ENCODE measurements around the gene KY.

The KY gene

DNA sequence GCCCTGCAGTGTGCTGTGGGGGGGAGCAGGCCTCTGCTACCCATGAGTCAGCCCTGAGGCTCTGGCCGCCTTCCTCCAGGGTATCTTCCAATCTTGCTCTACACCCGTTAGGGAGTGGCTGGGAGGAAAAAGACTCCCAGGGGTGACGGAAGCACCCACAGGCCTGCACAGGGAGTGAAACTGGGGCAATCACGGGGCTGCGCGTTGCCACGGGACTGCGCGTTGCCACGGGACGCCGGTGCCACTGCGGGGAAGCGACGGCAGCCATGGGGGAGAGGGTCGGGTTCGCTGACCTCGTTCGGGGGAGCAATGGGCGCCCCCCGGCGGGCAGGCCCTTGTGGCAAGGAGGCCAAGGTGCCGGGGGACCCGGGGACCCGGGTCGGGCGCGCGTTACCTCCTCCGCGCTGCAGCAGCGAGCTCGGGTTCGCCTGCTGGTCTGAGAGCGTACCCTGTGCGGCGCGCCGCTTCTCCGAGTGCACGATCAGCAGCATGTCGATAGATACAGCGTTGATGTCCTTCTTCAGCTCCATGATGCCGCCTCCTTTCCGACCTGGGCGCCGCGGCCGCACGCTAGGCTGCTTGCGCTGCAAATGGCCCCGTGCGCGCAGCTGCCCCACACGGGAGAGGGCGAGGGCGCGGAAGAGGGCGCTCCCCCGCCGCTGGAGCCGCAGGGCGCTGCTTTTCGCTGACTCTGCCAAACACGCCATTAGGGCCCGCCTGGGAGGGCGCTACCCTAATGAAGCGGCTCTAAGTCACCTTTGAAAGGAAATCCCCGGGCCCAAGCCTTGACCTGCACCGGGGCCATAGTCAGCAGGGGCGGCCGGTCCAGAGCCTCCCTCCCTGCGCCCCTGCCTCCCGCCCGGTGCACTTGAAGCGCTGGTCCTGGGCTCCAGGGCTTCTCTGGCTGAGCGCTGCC is at the start of gene KY:
TSS of gene KY (minus strand) at position 592 of the 916 bp plus-strand sequence. CDS start at position 530, 62 bp downstream.
- DNase-seq: peak; percentile 51

DNA sequence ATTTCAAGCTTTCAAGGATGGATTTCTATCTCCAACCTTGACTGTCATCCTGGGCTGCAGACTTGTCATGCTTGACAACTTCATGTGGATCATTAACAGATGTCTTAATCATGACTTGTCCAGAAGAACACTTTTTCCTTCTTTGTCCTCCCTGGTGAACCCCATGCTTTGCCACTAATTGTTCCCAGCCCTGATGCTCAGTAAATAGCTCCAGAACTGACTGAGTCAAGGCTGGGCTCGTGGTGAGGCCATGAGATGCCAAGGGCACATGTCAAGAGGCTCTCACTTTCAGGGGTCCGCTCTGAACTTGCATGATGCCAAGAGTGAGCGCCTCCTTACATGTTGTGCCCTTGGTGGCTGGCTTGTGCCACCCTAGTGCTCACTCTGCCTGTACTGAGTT is 48.9 kb upstream of the KY start:
- DNase-seq: no peak

DNA sequence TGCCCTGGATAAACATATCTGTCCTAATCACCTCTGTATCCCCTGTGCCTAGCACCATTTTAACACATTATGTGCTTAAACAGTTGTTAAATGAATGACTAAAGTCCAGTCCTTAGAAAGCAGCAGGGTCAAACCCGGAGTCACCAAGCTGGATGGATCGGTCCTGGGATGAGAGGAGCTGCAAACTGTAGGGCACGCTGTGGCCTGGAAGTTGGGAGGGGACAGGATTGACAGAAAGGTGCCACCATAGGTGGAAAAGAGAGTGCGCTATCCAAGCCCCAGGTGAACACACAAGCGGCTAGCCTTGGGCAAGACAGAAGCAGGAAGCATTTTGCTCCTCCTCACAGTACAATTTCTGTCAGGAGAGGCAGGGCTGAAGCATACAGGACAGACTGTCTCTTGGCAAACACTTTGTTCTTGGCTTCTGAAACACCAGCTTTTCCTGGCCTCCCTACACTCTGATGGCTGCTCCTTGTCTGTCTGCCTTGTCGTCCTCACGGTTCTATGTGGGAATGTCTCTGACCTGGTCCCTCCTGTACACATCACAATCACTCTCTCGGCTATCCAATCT is 48.4 kb upstream of the KY start:
- DNase-seq: no peak

- DNase-seq: no peak
Observed at GRCh38 chr3:134697830-134698689, 47.2 kb upstream of the KY start.

DNA sequence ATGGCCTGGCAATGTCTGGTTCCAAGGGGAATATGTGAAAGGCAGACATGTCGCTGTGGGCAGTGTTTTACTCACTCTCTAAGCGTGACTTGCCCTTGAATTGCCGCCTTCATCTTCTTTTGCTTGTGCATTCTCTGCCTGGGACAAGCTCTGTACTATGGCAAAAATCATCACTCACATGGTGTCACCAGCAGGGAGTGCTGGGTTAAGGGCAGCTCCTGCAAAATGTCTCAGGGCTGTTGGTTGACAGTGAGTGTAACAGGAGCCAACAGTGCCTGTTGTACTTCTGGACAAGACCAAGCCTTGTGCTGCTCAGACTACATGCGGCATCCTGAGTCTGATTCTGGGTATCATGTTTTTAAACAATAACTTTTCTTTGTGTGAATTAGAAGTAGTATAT is 45.3 kb upstream of the KY start:
- no peak for DNase-seq

GRCh38 chr3:134694946-134695543 is 44.2 kb upstream of the KY start:
- no peak for DNase-seq

DNA sequence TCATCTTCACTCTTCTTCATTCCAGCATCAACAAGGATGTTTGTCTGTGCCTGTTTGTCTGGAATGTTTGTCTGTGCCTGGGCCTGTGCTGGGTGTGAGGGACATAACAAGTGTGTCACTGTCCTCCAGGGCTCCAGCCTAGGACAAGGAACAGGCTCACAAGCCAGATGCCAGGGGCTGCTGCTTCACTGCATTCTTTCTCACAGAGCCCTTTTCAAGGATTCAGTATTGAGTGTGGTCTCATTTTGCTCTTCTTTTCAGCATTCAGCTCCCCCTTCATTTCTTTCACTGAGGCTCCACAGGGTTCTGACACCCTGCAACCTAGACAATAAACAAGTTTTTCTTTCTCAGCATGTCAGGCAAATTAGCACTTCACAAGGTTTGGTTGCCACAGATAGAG is 43.6 kb upstream of the KY start:
- no peak for DNase-seq

GRCh38 chr3:134693804-134694203 is 43.0 kb upstream of the KY start:
- DNase-seq: no peak

DNA sequence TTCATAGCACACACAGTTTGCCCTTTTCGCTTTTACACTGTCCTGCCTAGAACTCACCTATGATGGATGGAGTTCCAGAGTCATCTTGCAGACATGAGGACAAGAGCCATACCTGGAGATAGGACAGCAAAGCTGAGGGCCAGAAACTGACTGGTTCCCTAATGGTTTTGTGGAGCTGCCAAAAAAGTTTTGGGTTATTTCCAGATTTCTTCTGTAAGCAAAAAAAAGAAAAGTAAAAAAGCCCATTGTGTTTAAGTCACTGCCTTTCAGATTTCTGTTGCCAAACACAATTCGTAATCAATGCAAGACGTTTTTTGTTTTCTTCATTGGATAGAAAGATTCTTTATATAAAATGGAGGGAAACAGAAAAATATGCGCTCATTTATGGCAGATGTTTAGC is 42.4 kb upstream of the KY start:
- no peak for DNase-seq

- DNase-seq: no peak
Observed at GRCh38 chr3:134690226-134690625, 39.4 kb upstream of the KY start.

GRCh38 chr3:134687642-134688041 is 36.8 kb upstream of the KY start:
- no peak for DNase-seq

- no peak for DNase-seq
Observed at GRCh38 chr3:134685929-134686802, 35.3 kb upstream of the KY start.

- no peak for DNase-seq
Observed at GRCh38 chr3:134682196-134682880, 31.5 kb upstream of the KY start.

- DNase-seq: no peak
Observed at GRCh38 chr3:134681522-134681900, 30.7 kb upstream of the KY start.

DNA sequence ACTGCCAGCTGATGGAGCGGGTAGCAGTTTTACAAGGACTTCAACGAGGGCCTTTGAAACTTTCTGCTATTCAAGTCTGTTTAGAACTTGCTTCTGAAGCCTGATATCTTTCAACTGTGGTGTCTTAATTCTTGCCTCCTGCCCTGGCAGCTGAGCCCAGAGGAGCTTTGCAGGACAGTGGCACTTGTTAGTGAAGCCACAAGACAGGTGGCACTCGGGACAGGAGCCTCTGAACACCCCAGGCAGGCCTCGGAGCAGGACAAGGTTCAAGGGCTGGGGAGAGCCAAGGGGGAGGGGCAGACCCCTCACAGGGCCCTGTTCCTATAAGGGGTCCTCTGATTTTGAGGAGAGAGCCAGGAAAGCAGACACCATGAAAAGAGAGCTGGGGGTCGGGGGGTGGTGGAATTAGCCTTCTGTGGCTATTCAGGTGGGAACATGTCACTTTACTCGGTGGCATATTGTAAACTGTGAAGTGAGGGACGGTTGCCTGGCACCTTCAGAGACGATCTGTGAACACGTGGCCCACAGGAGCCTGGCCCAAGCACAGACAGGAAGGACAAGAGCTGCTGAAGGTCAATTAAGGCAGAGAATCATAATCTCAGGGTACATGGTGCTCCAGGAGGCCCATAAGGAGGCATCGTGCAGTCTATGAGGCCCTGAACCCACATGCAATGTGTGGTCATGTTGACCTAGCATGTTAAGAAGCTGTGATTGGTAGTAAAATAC is 30.1 kb upstream of the KY start:
- no peak for DNase-seq

- DNase-seq: no peak
Observed at GRCh38 chr3:134677987-134678308, 27.1 kb upstream of the KY start.

DNA sequence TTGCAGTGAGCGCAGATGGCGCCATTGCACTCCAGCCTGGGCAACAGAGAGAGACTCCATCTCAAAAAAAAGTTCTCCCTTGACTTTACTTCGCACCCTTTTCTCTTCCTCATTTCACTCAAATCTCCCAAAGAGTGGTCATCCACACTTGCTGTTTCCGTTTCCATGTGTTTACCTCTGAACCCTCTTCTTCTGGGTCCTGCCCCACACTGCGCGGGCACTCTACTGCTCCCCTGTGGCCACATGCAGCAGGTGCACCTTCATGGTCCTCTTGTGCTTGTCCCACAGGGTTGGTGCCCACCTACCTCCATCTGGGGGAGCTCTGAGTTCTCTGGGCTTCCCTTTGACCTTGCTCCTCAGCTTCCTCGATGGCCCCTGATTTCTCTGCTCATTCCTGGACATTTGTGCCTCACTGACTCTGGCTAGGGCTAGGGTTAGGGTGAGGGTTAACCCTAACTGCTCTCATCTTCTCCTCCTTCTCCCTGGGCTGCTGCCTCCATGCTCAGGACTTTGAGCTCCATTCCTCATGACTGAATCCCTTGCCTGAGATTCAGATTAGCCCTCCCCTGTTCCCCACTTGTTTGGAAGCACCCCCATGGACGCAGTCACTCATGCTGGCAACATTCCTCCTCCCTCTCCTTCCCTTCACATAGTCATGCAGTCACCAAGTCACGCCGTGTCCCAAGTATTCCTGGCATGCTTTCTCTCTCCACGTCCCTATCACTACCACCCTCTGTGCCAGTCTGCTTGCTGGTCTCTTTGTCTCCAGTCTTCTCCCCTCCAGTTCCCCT is 26.6 kb upstream of the KY start:
- DNase-seq: no peak

DNA sequence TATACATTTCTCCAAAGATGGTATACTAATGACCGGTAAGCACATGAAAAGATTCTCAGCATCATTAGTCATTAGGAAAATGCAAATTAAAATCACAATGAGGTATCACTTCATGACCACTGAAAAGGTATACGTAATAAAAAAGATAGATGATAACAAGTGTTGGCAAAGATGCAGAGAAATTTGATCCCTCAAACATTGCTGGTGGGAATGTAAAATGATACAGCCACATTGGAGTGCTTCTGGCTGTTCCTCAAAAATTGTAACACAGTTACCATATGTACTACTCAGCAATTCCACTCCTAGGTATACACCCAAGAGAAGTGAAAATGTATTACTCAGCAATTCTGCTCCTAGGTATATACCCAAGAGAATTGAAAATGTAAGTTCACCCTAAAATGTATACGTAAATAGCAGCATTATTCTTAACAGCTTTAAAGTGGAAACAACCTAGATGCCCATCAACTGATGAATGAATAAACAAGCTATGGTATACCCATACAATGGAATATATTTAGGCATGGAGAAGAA is 25.0 kb upstream of the KY start:
- DNase-seq: no peak

DNA sequence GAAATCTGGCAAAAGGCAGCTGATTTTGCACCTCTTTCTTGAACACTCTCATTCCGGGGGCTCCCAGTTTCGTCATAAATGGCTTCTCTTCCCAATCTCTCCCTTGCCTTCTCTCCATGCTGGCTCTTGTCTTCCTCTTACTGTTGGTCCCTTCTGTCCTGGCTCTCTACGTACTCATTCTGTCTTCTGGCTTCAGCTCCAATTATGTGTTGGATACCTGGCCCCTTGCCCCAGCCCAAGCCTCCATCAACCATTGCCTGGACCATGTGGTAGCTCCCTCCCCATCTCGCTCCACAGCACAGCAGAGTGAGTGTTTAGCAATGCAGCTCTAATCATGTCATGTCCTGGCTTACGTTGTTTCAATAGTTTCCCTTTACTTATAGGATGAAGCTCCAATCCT is 21.7 kb upstream of the KY start:
- DNase-seq: no peak

DNA sequence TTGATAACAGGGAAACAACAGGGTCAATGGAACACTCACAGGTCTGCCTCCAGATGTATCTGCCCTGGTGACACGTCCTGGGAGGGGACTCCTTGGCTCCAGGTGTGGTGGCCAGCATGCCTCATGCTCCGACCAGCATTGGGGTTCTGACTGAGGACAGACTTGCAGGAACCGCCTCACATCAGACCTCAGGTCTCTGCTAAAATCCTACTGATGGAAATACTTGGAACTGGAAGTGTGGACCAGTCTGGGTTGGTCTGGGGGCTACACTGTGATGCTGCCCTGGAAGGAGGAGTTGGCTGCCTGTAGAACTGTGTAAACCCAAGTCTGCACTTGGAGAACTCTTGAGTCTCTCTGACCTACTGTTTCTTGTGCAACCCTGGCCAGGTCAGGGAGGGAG is 17.1 kb upstream of the KY start:
- no peak for DNase-seq
